IPS-15b (cell line): ENCODE results near the gene RPS24.

Source experiments
- H3K27me3 ChIP-seq: one replicate; pipeline ENCODE4 v1.6.1; 2013; ENCODE audit warnings: low read length; ENCODE audit not compliant: control insufficient read depth, insufficient read depth
- H3K36me3 ChIP-seq: one replicate; pipeline ENCODE4 v1.6.1; 2013; ENCODE audit warnings: low read length; ENCODE audit not compliant: control insufficient read depth, insufficient read depth
- H3K4me1 ChIP-seq: one replicate; pipeline ENCODE4 v1.6.1; 2013; ENCODE audit warnings: mild to moderate bottlenecking, low read length; ENCODE audit not compliant: control insufficient read depth, insufficient read depth
- H3K4me3 ChIP-seq: one replicate; pipeline ENCODE4 v1.5.1; 2013; ENCODE audit warnings: low read depth, low read length
- H3K9ac ChIP-seq: one replicate; pipeline ENCODE4 v1.6.1; 2013; ENCODE audit warnings: low read depth, mild to moderate bottlenecking, low read length
- H3K9me3 ChIP-seq: one replicate; pipeline ENCODE4 v1.6.1; 2013; ENCODE audit warnings: mild to moderate bottlenecking, low read length; ENCODE audit not compliant: control insufficient read depth, insufficient read depth

The RPS24 gene

GRCh38 chr10:78042752-78043104 is 9.1 kb downstream of the RPS24 start:
- Histone ChIP-seq H3K9me3 (no peaks in the 10 kb centered on the region), H3K4me3 (no peak overlapping the region), H3K36me3 (peaks cover 31% of the 10 kb centered on the region), H3K9ac (no peak overlapping the region), H3K27me3 (no peaks in the 10 kb centered on the region), H3K4me1 (peaks cover 33% of the 10 kb centered on the region)

- H3K9me3 ChIP-seq = no peaks in the 10 kb centered on the region
- H3K36me3 ChIP-seq = peaks cover 19% of the 10 kb centered on the region
- H3K27me3 ChIP-seq = no peaks in the 10 kb centered on the region
- peaks cover 20% of the 10 kb centered on the region for H3K4me1 ChIP-seq
- H3K9ac ChIP-seq = no peak overlapping the region
- no peak overlapping the region for H3K4me3 ChIP-seq
These were observed 10.5 kb downstream of the RPS24 start for GRCh38 chr10:78044179-78044578.

- Histone ChIP-seq H3K4me3 (no peak overlapping the region), H3K27me3 (no peaks in the 10 kb centered on the region), H3K36me3 (peaks cover 19% of the 10 kb centered on the region), H3K4me1 (peaks cover 15% of the 10 kb centered on the region), H3K9ac (no peak overlapping the region), H3K9me3 (no peaks in the 10 kb centered on the region)
These were observed 11.0 kb downstream of the RPS24 start for GRCh38 chr10:78044699-78045098.

GRCh38 chr10:78045237-78045636 is 11.6 kb downstream of the RPS24 start:
- Histone ChIP-seq H3K4me3 (no peak overlapping the region), H3K9me3 (no peaks in the 10 kb centered on the region), H3K36me3 (peaks cover 19% of the 10 kb centered on the region), H3K4me1 (peaks cover 15% of the 10 kb centered on the region), H3K9ac (no peak overlapping the region), H3K27me3 (no peaks in the 10 kb centered on the region)

GRCh38 chr10:78045856-78046255 is 12.2 kb downstream of the RPS24 start:
- peaks cover 10% of the 10 kb centered on the region for H3K4me1 ChIP-seq
- H3K9me3 ChIP-seq = no peaks in the 10 kb centered on the region
- peaks cover 14% of the 10 kb centered on the region for H3K36me3 ChIP-seq
- no peaks in the 10 kb centered on the region for H3K27me3 ChIP-seq
- no peak overlapping the region for H3K4me3 ChIP-seq
- no peak overlapping the region for H3K9ac ChIP-seq

GRCh38 chr10:78046711-78047269 is 13.1 kb downstream of the RPS24 start:
- H3K36me3 ChIP-seq = peaks cover 5% of the 10 kb centered on the region
- H3K9me3 ChIP-seq = no peaks in the 10 kb centered on the region
- H3K4me3 ChIP-seq = no peak overlapping the region
- no peak overlapping the region for H3K9ac ChIP-seq
- peaks cover 3% of the 10 kb centered on the region for H3K4me1 ChIP-seq
- H3K27me3 ChIP-seq = no peaks in the 10 kb centered on the region

- H3K9me3 ChIP-seq = no peaks in the 10 kb centered on the region
- H3K36me3 ChIP-seq = no peaks in the 10 kb centered on the region
- H3K9ac ChIP-seq = no peak overlapping the region
- H3K4me1 ChIP-seq = peaks cover 3% of the 10 kb centered on the region
- no peaks in the 10 kb centered on the region for H3K27me3 ChIP-seq
- no peak overlapping the region for H3K4me3 ChIP-seq
These were observed 13.7 kb downstream of the RPS24 start for GRCh38 chr10:78047314-78047891.

GRCh38 chr10:78049851-78050250 is 16.2 kb downstream of the RPS24 start:
- Histone ChIP-seq H3K4me1 (peaks cover 3% of the 10 kb centered on the region), H3K9me3 (no peaks in the 10 kb centered on the region), H3K36me3 (no peaks in the 10 kb centered on the region), H3K27me3 (no peaks in the 10 kb centered on the region), H3K4me3 (no peak overlapping the region), H3K9ac (no peak overlapping the region)

- Histone ChIP-seq H3K4me1 (no peaks in the 10 kb centered on the region), H3K4me3 (no peak overlapping the region), H3K27me3 (no peaks in the 10 kb centered on the region), H3K9ac (no peak overlapping the region), H3K9me3 (no peaks in the 10 kb centered on the region), H3K36me3 (no peaks in the 10 kb centered on the region)
These were observed 19.7 kb downstream of the RPS24 start for GRCh38 chr10:78053211-78053868.

- Histone ChIP-seq H3K36me3 (no peaks in the 10 kb centered on the region), H3K9ac (no peak overlapping the region), H3K27me3 (no peaks in the 10 kb centered on the region), H3K4me1 (no peaks in the 10 kb centered on the region), H3K4me3 (no peak overlapping the region), H3K9me3 (no peaks in the 10 kb centered on the region)
These were observed 24.9 kb downstream of the RPS24 start for GRCh38 chr10:78058562-78058961.

- Histone ChIP-seq H3K9ac (no peak overlapping the region), H3K4me1 (no peaks in the 10 kb centered on the region), H3K4me3 (no peak overlapping the region), H3K9me3 (no peaks in the 10 kb centered on the region), H3K27me3 (no peaks in the 10 kb centered on the region), H3K36me3 (no peaks in the 10 kb centered on the region)
These were observed 26.4 kb downstream of the RPS24 start for GRCh38 chr10:78059906-78060702.

- no peaks in the 10 kb centered on the region for H3K36me3 ChIP-seq
- H3K9ac ChIP-seq = no peak overlapping the region
- H3K27me3 ChIP-seq = no peaks in the 10 kb centered on the region
- H3K4me1 ChIP-seq = no peaks in the 10 kb centered on the region
- H3K4me3 ChIP-seq = no peak overlapping the region
- H3K9me3 ChIP-seq = no peaks in the 10 kb centered on the region
These were observed 28.6 kb downstream of the RPS24 start for GRCh38 chr10:78062296-78062695.
